Immature natural killer cell (primary cell): ENCODE measurements around the gene PLD6. TPM values are rescaled to one million over a fixed set of nuclear protein-coding genes. Genes with fewer than 3 reads are reported as not detected.

Source experiments
- DNase-seq, 3 donors: peaks; one replicate each; pipeline ENCODE4 v3.0.0; 2022; ENCODE audit warnings: mixed read lengths in 1 of 3
- H3K27ac Mint-ChIP-seq, 6 donors: one replicate each; pipeline ENCODE4 v1.8.0; 2020; ENCODE audit warnings: mixed read lengths in 6 of 6, mild to moderate bottlenecking in 5 of 6, inconsistent platforms in 4 of 6, moderate library complexity in 3 of 6
- H3K27me3 Mint-ChIP-seq, 3 donors: one replicate each; pipeline ENCODE4 v1.8.0; 2020 to 2021; ENCODE audit warnings: low read depth in 3 of 3, mild to moderate bottlenecking in 3 of 3, mixed read lengths in 3 of 3, moderate library complexity in 3 of 3, inconsistent platforms in 1 of 3
- H3K36me3 Mint-ChIP-seq, 3 donors: one replicate each; pipeline ENCODE4 v1.8.0; 2020; ENCODE audit warnings: mixed read lengths in 3 of 3, inconsistent platforms in 2 of 3, mild to moderate bottlenecking in 2 of 3
- H3K4me1 Mint-ChIP-seq, 2 donors: one replicate each; pipeline ENCODE4 v1.8.0; 2020; ENCODE audit warnings: inconsistent platforms in 2 of 2, mild to moderate bottlenecking in 2 of 2, mixed read lengths in 2 of 2, moderate library complexity in 1 of 2
- H3K4me3 Mint-ChIP-seq, 5 donors: one replicate each; pipeline ENCODE4 v1.8.0; 2020; ENCODE audit warnings: mild to moderate bottlenecking in 5 of 5, mixed read lengths in 5 of 5, inconsistent platforms in 3 of 5, moderate library complexity in 3 of 5
- H3K9me3 Mint-ChIP-seq, 6 donors: one replicate each; pipeline ENCODE4 v1.8.0; 2020; ENCODE audit warnings: mild to moderate bottlenecking in 6 of 6, mixed read lengths in 6 of 6, inconsistent platforms in 4 of 6, moderate library complexity in 3 of 6
- polyA plus RNA-seq, 3 donors: library from polyadenylated mRNA; unstranded; fragments of 300-500 nt; fragmentation: Illumina TruSeq; gene quantifications; one replicate each; pipeline ENCODE4 v1.2.3, GENCODE V29; 2021

The PLD6 gene
- polyA plus RNA-seq, 3 donors from 2014 or later = 0.41 to 2.5 (median 1.4) TPM

DNA sequence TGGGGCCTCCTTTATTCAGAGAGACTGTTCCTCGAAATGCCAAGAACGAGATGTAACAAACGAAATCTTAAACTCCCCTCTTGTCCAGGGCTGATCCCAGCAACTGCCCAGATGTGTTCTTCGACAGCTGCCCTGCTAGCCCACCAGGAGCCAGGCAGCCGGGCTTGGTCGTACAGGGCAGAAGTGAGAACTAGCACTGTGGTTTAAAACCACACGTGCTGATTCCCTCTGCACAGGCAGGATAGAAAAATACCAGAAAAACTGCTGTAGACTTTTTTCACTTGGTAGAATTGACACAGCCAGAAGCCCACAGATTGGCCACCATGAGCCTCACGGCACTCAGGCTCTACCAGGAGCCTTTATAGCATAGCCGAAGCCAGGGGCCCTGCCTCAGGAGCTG is 33.1 kb downstream of the PLD6 start:
- peak overlapping the region; percentile 30 to 75 (median 56) for H3K4me3 Mint-ChIP-seq
- H3K27ac Mint-ChIP-seq = peak overlapping the region; percentile 15 to 87 (median 67)
- H3K27me3 Mint-ChIP-seq = peaks cover 0 to 1% (median 0%) of the 10 kb centered on the region in 3 donors
- peaks cover 15 to 36% (median 15%) of the 10 kb centered on the region in 3 donors for H3K36me3 Mint-ChIP-seq
- peaks cover 28 to 39% of the 10 kb centered on the region in 2 donors for H3K4me1 Mint-ChIP-seq
- DNase-seq = peak; percentile 26 to 56 (median 36)
- H3K9me3 Mint-ChIP-seq = no peaks in the 10 kb centered on the region

DNA sequence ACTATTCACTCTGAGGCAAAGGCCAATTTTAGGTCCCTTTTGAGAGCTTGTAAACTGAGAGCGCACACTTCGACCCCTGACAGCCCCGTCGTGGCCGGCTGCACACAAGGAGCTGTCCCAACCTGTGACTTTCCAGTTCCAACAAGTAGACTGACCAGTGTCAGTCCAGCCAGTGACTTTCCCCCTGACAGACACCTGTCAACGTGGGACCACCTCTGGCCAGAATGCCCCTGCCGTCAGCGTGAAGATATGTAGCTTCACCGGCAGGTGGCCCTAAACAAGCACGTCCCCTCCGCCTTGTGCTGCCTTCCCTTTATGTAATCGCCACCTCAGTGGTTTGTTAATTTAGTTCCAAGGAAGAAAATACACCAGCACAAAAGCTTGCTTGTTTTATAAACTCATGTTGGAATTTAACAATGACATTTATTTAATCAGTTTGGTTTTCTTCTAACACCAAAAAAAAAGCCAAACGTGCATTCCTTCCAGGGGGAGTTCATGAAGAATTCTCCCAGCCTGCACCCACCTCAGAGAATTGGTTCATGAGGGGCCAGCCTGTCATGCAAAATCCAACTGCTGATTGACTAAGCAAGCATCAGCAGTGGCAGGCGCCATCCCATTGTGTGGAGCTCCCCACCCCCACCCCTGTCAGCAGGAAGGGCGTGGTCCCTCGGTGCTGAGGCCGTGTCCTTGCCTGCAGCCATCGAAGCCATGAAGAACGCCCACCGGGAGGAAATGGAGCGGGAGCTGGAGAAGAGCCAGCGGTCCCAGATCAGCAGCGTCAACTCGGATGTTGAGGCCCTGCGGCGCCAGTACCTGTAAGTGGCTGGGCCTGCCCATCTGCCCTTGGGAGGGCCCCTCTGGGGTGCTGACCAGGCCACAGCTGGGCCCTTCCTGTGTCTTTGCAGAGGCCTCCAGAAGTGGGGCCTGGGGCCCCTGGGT is 33.9 kb downstream of the PLD6 start:
- peaks cover 28 to 39% of the 10 kb centered on the region in 2 donors for H3K4me1 Mint-ChIP-seq
- no peaks in the 10 kb centered on the region for H3K9me3 Mint-ChIP-seq
- DNase-seq = no peak
- H3K36me3 Mint-ChIP-seq = peaks cover 11 to 34% (median 11%) of the 10 kb centered on the region in 3 donors
- H3K4me3 Mint-ChIP-seq = peak overlapping the region in 4 of 5 donors; percentile 40 to 75 (median 60)
- peaks cover 0 to 1% (median 0%) of the 10 kb centered on the region in 3 donors for H3K27me3 Mint-ChIP-seq
- peak overlapping the region; percentile 15 to 87 (median 73) for H3K27ac Mint-ChIP-seq

DNA sequence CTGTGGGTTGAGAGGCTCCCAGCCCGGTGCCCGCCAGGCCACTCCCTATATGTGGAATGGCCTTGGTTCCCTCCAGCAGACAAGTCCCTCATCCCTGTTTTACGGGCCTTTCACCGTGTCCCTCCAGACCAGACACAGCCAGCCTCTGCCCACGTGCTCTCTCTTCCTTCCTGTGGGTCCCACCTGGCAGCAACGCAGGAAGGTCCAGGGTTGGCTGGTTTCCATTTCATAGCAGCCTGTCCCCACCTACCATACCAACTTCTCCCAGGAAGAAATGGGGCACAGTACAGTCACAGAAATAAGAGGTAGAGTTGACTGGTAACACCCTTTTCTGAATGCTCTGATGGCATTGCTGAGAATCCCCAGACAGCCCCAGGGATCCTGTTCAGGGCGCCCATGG is 34.9 kb downstream of the PLD6 start:
- peak overlapping the region in 3 of 5 donors; percentile 19 to 51 (median 24) for H3K4me3 Mint-ChIP-seq
- peaks cover 30 to 39% of the 10 kb centered on the region in 2 donors for H3K4me1 Mint-ChIP-seq
- H3K27me3 Mint-ChIP-seq = peaks cover 0 to 1% (median 0%) of the 10 kb centered on the region in 3 donors
- H3K9me3 Mint-ChIP-seq = no peaks in the 10 kb centered on the region
- peak overlapping the region in 4 of 6 donors; percentile 44 to 67 (median 60) for H3K27ac Mint-ChIP-seq
- peaks cover 5 to 31% (median 14%) of the 10 kb centered on the region in 3 donors for H3K36me3 Mint-ChIP-seq
- no peak for DNase-seq

DNA sequence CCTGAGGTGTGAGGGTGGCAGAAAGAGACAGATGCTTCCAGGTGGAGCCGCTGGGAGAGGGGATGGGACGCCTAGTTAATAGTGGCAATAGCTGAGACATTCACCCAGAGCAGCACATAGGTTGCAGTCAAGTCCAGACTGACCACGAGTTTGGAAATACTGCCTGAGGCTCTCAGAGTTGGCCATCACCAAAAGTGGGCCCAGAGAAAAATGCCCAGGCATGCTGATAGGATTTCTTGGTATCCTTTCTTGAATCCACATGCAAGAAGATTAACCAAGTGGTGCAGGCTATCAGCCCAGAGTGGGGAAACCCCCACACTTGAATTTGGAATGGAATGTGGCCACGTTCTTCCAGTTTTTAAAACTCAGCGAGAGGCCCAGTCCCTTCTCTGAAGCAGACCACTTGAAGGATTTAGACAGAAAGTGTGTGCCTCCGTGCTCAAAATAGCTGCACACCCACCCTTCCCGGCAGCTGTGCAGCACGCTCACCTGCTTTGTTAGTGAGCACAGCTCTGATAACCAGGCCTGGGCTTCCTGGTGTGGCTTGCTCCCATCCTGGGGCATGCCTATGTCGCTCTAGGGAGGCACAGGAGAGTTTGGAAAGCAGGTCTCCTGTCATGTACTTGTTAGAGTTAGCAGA is 35.7 kb downstream of the PLD6 start:
- H3K36me3 Mint-ChIP-seq = peaks cover 4 to 29% (median 14%) of the 10 kb centered on the region in 3 donors
- peak overlapping the region in 1 of 5 donors; percentile 7 for H3K4me3 Mint-ChIP-seq
- DNase-seq = no peak
- peaks cover 30 to 39% of the 10 kb centered on the region in 2 donors for H3K4me1 Mint-ChIP-seq
- H3K9me3 Mint-ChIP-seq = no peaks in the 10 kb centered on the region
- H3K27ac Mint-ChIP-seq = peak overlapping the region in 2 of 6 donors; percentile 66 to 67
- peaks cover 0 to 1% (median 0%) of the 10 kb centered on the region in 3 donors for H3K27me3 Mint-ChIP-seq

DNA sequence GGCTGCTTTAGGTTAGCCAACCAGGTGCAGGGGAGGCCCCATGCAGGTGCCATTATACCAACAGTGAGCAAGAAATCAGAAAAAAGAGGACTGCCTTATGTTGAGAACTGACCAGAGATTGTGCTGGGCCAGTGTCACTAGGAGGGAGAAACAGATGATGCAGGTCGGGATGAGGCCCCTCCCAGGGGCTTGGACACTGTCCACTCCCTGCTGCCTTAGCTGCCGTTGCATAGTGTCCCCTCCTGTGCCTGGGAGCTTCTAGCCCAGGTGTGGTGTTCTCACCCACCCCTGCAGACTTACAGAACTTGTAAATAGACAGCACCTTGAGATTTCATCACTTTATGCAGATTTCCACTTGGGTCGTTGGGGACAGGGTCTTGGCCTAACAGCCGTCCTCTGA is 36.7 kb downstream of the PLD6 start:
- Mint-ChIP-seq H3K36me3 (peaks cover 12 to 40% (median 14%) of the 10 kb centered on the region in 3 donors), H3K4me3 (no peak overlapping the region), H3K4me1 (peaks cover 30 to 39% of the 10 kb centered on the region in 2 donors)

DNA sequence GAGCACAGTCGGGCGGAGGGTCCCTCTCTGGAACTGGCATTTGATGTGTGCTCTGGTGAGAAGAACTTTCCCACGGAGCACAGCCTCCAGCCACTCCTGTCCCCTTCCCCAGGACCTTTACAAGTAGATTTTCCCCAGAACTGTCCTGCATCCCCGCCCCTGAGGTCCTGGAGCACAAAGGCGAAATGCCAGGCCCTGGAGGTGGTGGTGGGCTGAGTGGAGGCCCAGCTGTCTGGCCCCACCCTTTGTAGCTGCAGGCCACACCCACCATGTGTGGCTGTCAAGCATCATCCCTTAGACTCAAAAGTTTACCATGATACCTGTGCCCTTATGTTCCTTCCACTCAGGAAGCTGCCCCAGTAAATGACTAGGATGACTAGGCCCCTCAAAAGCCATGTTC is 37.7 kb downstream of the PLD6 start:
- Mint-ChIP-seq H3K4me3 (no peak overlapping the region), H3K27me3 (peaks cover 0 to 3% (median 1%) of the 10 kb centered on the region in 3 donors), H3K4me1 (peaks cover 28 to 36% of the 10 kb centered on the region in 2 donors), H3K27ac (peak overlapping the region in 2 of 6 donors; percentile 15 to 30), H3K9me3 (no peaks in the 10 kb centered on the region), H3K36me3 (peaks cover 12 to 44% (median 14%) of the 10 kb centered on the region in 3 donors)
- DNase-seq = no peak

More for the DNA sequence above, 36.7 kb downstream of the PLD6 start:
- Mint-ChIP-seq H3K27me3 (peaks cover 0 to 1% (median 0%) of the 10 kb centered on the region in 3 donors), H3K9me3 (no peaks in the 10 kb centered on the region), H3K27ac (peak overlapping the region in 2 of 6 donors; percentile 9 to 76)
- DNase-seq = no peak

DNA sequence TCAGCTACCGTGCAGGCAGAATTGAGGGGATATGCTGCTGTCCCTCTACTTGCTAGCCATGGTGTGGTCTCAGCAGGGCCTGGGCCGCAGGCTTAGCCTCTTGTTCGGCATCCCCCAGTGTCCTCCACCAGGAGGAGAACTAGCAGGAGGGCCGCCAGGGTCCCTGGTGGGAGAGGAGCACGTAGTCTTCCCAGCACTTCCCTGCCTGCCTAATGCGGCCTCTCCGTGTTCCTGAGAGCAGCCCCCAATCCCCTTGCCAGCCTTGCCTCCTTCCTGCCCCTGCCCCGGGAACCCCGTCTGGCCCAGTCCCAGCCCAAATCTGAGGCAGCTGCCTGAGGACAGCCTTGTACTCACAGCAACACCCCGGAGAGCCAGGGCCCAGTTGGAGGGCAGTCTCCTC is 38.1 kb downstream of the PLD6 start:
- no peak overlapping the region for H3K4me3 Mint-ChIP-seq
- no peak overlapping the region for H3K27ac Mint-ChIP-seq
- peaks cover 0 to 5% (median 1%) of the 10 kb centered on the region in 3 donors for H3K27me3 Mint-ChIP-seq
- peaks cover 10 to 47% (median 13%) of the 10 kb centered on the region in 3 donors for H3K36me3 Mint-ChIP-seq
- H3K4me1 Mint-ChIP-seq = peaks cover 24 to 32% of the 10 kb centered on the region in 2 donors
- no peaks in the 10 kb centered on the region for H3K9me3 Mint-ChIP-seq
- DNase-seq = no peak

DNA sequence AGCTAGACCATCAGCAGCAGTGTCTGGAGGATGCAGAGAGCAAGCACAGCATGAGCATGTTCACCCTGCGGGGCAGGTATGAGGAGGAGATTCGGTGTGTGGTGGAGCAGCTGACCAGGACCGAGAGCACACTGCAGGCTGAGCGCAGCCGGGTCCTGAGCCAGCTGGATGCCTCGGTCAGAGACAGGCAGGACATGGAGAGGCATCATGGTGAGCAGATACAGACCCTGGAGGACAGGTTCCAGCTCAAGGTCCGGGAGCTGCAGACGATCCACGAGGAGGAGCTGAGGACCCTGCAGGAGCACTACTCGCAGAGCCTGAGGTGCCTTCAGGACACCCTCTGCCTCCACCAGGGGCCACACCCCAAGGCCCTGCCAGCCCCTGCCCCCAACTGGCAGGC is 38.8 kb downstream of the PLD6 start:
- peaks cover 17 to 26% of the 10 kb centered on the region in 2 donors for H3K4me1 Mint-ChIP-seq
- peaks cover 0 to 5% (median 1%) of the 10 kb centered on the region in 3 donors for H3K27me3 Mint-ChIP-seq
- no peak for DNase-seq
- peak overlapping the region in 1 of 6 donors; percentile 52 for H3K27ac Mint-ChIP-seq
- no peaks in the 10 kb centered on the region for H3K9me3 Mint-ChIP-seq
- no peak overlapping the region for H3K4me3 Mint-ChIP-seq
- H3K36me3 Mint-ChIP-seq = peaks cover 9 to 45% (median 11%) of the 10 kb centered on the region in 3 donors

DNA sequence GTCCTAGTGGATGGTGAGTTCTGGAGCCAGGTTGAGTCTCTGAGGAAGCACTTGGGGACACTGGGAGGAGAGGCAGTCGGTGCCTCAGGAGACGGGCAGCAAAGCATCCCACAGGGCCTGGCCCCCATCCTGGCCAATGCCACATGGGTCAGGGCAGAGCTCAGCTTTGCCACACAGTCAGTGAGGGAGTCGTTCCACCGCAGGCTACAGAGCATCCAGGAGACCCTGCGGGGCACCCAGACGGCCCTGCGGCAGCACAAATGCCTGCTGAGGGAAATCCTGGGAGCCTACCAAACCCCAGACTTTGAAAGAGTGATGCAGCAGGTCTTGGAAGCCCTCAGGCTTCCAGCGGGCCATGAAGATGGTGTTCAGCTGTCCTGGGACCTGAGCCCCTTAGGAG is 39.7 kb downstream of the PLD6 start:
- DNase-seq = no peak
- H3K4me3 Mint-ChIP-seq = no peak overlapping the region
- peaks cover 0 to 5% (median 1%) of the 10 kb centered on the region in 3 donors for H3K27me3 Mint-ChIP-seq
- H3K36me3 Mint-ChIP-seq = peaks cover 11 to 52% (median 15%) of the 10 kb centered on the region in 3 donors
- H3K27ac Mint-ChIP-seq = no peak overlapping the region
- H3K9me3 Mint-ChIP-seq = no peaks in the 10 kb centered on the region
- H3K4me1 Mint-ChIP-seq = peaks cover 11 to 18% of the 10 kb centered on the region in 2 donors

DNA sequence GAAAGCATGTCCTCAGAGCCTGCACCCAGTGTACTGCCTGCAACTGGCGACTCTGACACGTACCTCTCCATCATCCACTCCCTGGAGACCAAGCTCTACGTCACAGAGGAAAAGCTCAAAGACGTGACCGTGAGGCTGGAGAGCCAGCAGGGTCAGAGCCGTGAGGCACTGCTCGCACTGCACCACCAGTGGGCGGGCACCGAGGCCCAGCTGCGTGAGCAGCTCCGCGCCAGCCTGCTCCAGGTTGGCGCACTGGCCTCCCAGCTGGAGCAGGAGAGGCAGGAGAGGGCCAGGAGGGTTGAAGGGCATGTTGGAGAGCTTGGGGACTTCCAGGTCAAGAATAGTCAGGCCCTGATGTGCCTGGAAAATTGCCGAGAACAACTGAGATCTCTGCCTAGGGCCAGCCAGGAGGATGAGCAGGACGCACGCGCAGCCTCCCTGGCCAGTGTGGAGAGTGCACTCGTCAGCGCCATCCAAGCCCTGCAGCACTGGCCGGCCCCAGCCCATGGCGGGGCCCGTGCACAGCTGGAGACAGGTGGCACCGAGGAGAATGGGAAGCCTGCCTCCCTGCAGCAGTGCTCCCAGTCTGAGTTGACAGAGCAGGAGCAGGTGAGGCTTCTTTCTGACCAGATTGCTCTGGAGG is 40.3 kb downstream of the PLD6 start:
- no peak overlapping the region for H3K4me3 Mint-ChIP-seq
- H3K36me3 Mint-ChIP-seq = peaks cover 11 to 47% (median 14%) of the 10 kb centered on the region in 3 donors
- H3K27me3 Mint-ChIP-seq = peaks cover 0 to 5% (median 1%) of the 10 kb centered on the region in 3 donors
- peaks cover 4 to 11% of the 10 kb centered on the region in 2 donors for H3K4me1 Mint-ChIP-seq
- H3K9me3 Mint-ChIP-seq = no peaks in the 10 kb centered on the region
- DNase-seq = no peak
- no peak overlapping the region for H3K27ac Mint-ChIP-seq

DNA sequence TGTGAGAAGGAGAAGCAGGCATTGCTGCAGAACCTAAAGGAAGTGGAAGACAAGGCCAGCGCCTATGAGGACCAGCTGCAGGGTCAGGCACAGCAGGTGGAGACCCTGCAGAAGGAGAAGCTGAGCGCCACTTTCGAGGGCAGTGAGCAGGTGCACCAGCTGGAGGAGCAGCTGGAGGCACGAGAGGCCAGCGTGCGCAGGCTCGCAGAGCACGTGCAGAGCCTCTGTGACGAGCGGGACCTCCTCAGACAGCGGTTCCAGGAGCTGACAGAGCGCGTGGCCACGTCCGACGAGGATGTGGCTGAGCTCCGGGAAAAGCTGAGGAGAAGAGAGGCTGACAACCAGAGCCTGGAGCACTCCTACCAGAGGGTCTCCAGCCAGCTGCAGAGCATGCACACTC is 41.5 kb downstream of the PLD6 start:
- peaks cover 11 to 51% (median 14%) of the 10 kb centered on the region in 3 donors for H3K36me3 Mint-ChIP-seq
- no peaks in the 10 kb centered on the region for H3K9me3 Mint-ChIP-seq
- H3K27me3 Mint-ChIP-seq = peaks cover 0 to 5% (median 1%) of the 10 kb centered on the region in 3 donors
- no peak for DNase-seq
- peaks cover 4 to 6% of the 10 kb centered on the region in 2 donors for H3K4me1 Mint-ChIP-seq
- no peak overlapping the region for H3K27ac Mint-ChIP-seq
- no peak overlapping the region for H3K4me3 Mint-ChIP-seq

DNA sequence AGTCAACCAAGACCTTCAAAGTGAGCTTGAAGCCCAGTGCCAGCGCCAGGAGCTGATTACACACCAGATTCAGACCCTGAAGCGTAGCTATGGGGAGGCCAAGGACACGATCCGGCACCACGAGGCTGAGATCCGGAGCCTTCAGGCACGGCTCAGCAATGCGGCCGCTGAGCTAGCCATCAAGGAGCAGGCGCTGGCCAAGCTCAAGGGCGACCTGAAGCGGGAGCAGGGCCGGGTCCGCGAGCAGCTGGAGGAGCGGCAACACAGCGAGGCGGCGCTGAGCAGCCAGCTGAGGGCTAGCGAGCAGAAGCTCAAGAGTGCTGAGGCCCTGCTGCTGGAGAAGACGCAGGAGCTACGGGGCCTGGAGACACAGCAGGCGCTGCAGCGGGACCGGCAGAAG is 42.0 kb downstream of the PLD6 start:
- no peak for DNase-seq
- Mint-ChIP-seq H3K4me3 (no peak overlapping the region), H3K27me3 (peaks cover 0 to 5% (median 2%) of the 10 kb centered on the region in 3 donors), H3K4me1 (peaks cover 4 to 6% of the 10 kb centered on the region in 2 donors), H3K27ac (no peak overlapping the region), H3K9me3 (no peaks in the 10 kb centered on the region), H3K36me3 (peaks cover 11 to 56% (median 14%) of the 10 kb centered on the region in 3 donors)

DNA sequence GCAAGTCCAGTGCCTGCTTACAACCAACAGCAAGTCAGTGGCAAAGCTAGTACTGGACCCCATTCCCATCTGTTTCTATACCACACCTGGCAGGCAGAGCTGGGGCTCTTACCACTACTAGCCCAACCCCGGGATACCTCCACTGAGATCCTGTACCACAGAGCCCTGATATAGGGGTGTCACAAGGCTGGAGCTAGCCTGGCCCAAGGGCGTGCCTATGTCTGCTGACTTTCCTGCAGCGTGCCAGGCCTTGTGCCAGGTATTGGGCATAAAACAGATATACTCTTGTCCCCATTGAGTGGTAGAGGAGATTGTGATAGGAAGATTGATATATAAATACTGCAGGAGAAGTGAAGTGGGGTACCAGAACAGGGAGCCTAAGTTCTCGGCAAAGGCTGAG is 44.4 kb downstream of the PLD6 start:
- H3K4me1 Mint-ChIP-seq = peaks cover 0 to 3% of the 10 kb centered on the region in 2 donors
- DNase-seq = no peak
- H3K36me3 Mint-ChIP-seq = peaks cover 6 to 46% (median 13%) of the 10 kb centered on the region in 3 donors

More for the DNA sequence above, 44.4 kb downstream of the PLD6 start:
- Mint-ChIP-seq H3K9me3 (no peaks in the 10 kb centered on the region), H3K4me3 (no peak overlapping the region), H3K27ac (no peak overlapping the region), H3K27me3 (peaks cover 0 to 6% (median 2%) of the 10 kb centered on the region in 3 donors)
